Testis (tissue), 3 donors: ENCODE data around the gene SRPX2. TPM values are rescaled to one million over a fixed set of nuclear protein-coding genes. Genes with fewer than 3 reads are reported as not detected.

Source experiments
- DNase-seq: peaks from one replicate; pipeline ENCODE4 v3.0.0-alpha.2; 2019
- H3K27ac ChIP-seq, 2 donors: fragments of 200-600 bp; sonication (generic); one replicate each; pipeline ENCODE4 v1.5.1; 2019
- H3K27me3 ChIP-seq: fragments of 200-600 bp; sonication (generic); one replicate; pipeline ENCODE4 v1.5.1; 2019
- H3K36me3 ChIP-seq: fragments of 200-600 bp; sonication (generic); one replicate; pipeline ENCODE4 v1.5.1; 2017; ENCODE audit warnings: low read depth; ENCODE audit errors: missing control alignments
- H3K4me1 ChIP-seq: fragments of 200-600 bp; sonication (generic); one replicate; pipeline ENCODE4 v1.5.1; 2019
- H3K4me3 ChIP-seq, 2 donors: fragments of 200-600 bp; sonication (generic); one replicate each; pipeline ENCODE4 v1.5.1; 2017 to 2019
- H3K9me3 ChIP-seq: fragments of 200-600 bp; sonication (generic); one replicate; pipeline ENCODE4 v1.5.1; 2017
- POLR2A ChIP-seq: fragments of 450-650 bp; IDR thresholded peaks from one replicate; pipeline ENCODE4 v1.6.1; 2017; ENCODE audit warnings: antibody characterized with exemption, mild to moderate bottlenecking, moderate library complexity
- WGBS, 2 donors: methylation state at CpG; one replicate each; pipeline ENCODE4 v1.1.5; 2018; 5-methylcytosine and 5-hydroxymethylcytosine counted together
- intact Hi-C: fragments of 100-400 bp; cut with DNase I; formaldehyde crosslinking; loops from one replicate; pipeline ENCODE4 v1.15.1; 2023; ENCODE audit warnings: low total_unique reads
- polyA plus RNA-seq: library from polyadenylated mRNA; stranded (reverse); fragments of 350-450 nt; fragmentation: Illumina TruSeq; extraction: RNeasy Lipid Tissue Mini Kit (QIAGEN cat#74804); gene quantifications from one replicate; pipeline ENCODE4 v1.2.3, GENCODE V29; 2014; ENCODE audit warnings: low read depth, low replicate concordance; ENCODE audit not compliant: insufficient read depth
- total RNA-seq, 2 donors: library from RNA; depleted of rRNA; stranded (reverse); fragments of >200 nt; gene quantifications; one replicate each; pipeline ENCODE4 v1.2.3, GENCODE V29; 2016
- TF ChIP-seq, protein P1 (sequence below), 3 experiments: fragments of 450-650 bp in 2 of 3; fragments of 200-600 bp in 1 of 3; sonication (generic) in 1 of 3; IDR thresholded peaks; one replicate each; pipeline ENCODE4 v1.5.1; 2016 to 2019; ENCODE audit warnings: antibody characterized with exemption in 3 of 3, mild to moderate bottlenecking in 2 of 3, moderate library complexity in 1 of 3

Gene SRPX2
- total and polyA plus RNA-seq, 3 donors from 2014 or later: 1.4 to 8.3 (median 5.0) TPM

DNA sequence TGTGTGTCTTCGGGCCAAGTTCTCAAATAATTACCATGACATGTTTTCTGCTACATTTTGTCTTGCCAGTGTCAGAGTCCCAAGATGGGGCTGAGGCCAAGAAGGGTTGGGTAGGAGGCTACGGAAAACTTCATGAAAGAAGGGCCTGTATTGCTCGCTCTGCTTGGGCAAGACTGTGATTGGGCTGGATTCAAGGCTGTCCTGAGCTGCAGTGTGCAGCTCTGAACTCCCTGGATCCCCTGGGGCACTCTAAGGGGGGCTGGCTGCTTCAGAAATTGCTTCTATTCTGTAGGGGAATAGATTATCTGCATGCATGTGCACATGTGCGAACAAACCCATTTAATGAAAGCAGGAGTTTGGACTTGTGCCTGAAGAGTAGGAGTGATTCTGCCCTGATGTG is 21.0 kb upstream of the SRPX2 start:
- Histone ChIP-seq H3K36me3 (no peaks in the 10 kb centered on the region), H3K4me1 (no peaks in the 10 kb centered on the region), H3K4me3 (no peak overlapping the region), H3K27ac (no peak overlapping the region), H3K27me3 (no peaks in the 10 kb centered on the region), H3K9me3 (no peaks in the 10 kb centered on the region)
- 14 to 44% methylated on average over 4 of the region's 4 CpGs for WGBS, 2 donors
- intact Hi-C loops: no loop called here
- peak; percentile 14 for DNase-seq
- no peak for TF ChIP-seq POLR2A
- TF ChIP-seq, protein P1, sequence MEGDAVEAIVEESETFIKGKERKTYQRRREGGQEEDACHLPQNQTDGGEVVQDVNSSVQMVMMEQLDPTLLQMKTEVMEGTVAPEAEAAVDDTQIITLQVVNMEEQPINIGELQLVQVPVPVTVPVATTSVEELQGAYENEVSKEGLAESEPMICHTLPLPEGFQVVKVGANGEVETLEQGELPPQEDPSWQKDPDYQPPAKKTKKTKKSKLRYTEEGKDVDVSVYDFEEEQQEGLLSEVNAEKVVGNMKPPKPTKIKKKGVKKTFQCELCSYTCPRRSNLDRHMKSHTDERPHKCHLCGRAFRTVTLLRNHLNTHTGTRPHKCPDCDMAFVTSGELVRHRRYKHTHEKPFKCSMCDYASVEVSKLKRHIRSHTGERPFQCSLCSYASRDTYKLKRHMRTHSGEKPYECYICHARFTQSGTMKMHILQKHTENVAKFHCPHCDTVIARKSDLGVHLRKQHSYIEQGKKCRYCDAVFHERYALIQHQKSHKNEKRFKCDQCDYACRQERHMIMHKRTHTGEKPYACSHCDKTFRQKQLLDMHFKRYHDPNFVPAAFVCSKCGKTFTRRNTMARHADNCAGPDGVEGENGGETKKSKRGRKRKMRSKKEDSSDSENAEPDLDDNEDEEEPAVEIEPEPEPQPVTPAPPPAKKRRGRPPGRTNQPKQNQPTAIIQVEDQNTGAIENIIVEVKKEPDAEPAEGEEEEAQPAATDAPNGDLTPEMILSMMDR (IDR thresholded peaks at IDR 0.05): no peak

GRCh38 chrX:100625985-100626491 is 18.0 kb upstream of the SRPX2 start:
- intact Hi-C loops: no loop called here

DNA sequence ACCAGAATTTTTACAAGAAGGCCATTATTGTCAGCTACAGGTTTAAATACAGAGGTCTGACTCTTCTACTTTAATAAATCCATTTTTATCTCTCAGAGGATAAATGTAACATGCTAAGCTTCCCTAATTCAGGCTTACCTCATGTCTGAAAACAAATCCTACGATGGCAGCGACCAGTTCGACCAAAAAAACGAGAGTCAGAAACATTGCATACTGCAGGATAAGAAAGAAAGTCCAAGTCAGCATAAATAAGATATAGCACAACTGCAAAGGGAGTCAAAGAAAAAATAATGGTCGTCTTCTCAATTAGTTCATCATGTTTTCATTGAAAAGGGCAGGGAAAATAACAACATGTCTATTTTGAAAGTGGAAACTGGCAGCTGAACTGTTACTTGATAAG is 9.0 kb upstream of the SRPX2 start:
- 45 to 61% methylated on average over 5 of the region's 5 CpGs for WGBS, 2 donors
- DNase-seq: no peak
- intact Hi-C loops: loop anchor here (10.0 kb wide), 1 partner anchor 120 kb away; no protein-coding TSS in a partner anchor
- Histone ChIP-seq H3K27me3 (no peaks in the 10 kb centered on the region), H3K36me3 (no peaks in the 10 kb centered on the region), H3K4me3 (no peak overlapping the region), H3K9me3 (no peaks in the 10 kb centered on the region), H3K4me1 (no peaks in the 10 kb centered on the region), H3K27ac (no peak overlapping the region)
- TF ChIP-seq POLR2A: no peak
- TF ChIP-seq, protein P1 (IDR thresholded peaks at IDR 0.05): no peak

More at GRCh38 chrX:100625985-100626491, 18.0 kb upstream of the SRPX2 start:
- no peaks in the 10 kb centered on the region for H3K4me1 ChIP-seq
- DNase-seq: no peak
- no peaks in the 10 kb centered on the region for H3K36me3 ChIP-seq
- no peak overlapping the region for H3K27ac ChIP-seq
- no peak overlapping the region for H3K4me3 ChIP-seq
- no peaks in the 10 kb centered on the region for H3K9me3 ChIP-seq
- TF ChIP-seq, protein P1 (IDR thresholded peaks at IDR 0.05): no peak
- TF ChIP-seq POLR2A: no peak
- H3K27me3 ChIP-seq: no peaks in the 10 kb centered on the region
- WGBS, 2 donors: 75% methylated on average over 5 of the region's 5 CpGs

DNA sequence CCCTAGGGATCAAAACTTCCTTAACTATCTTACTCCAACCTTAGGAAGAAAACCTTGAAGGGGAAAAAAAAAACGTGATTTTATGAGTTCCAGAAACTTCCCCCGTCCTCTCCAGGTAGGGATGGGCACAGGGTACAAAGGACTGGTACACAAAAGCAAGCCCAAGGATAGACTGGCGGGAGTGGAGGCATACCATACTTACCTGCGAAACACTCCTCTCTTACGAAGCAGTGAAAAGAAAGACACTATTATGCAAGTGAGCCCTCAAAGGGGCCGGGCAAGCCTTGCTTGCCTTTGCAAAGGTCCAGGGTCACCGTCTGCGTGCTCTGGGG is 8.0 kb upstream of the SRPX2 start:
- intact Hi-C loops: loop anchor here (10.0 kb wide), 1 partner anchor 121 kb away; no protein-coding TSS in a partner anchor
- Histone ChIP-seq H3K4me1 (no peaks in the 10 kb centered on the region), H3K27me3 (no peaks in the 10 kb centered on the region), H3K9me3 (no peaks in the 10 kb centered on the region), H3K27ac (peak overlapping the region; percentile 69 to 75), H3K36me3 (no peaks in the 10 kb centered on the region), H3K4me3 (peak overlapping the region; percentile 60 to 61)
- no peak for DNase-seq
- WGBS, 2 donors: 9 to 21% methylated on average over 3 to 7 of the region's 8 CpGs
- no peak for TF ChIP-seq POLR2A
- TF ChIP-seq, protein P1 (IDR thresholded peaks at IDR 0.05): no peak
